A204.1 (cell line): Measurements from ENCODE around the gene PRODH2.

Source experiments
- FAIRE-seq: peaks from 2 replicates; lab custom pipeline; 2012; peaks lifted over from hg19 to GRCh38; lab: Jason Lieb, UNC

Gene PRODH2

GRCh38 chr19:35757749-35758608 is 54.7 kb downstream of the PRODH2 start, which contains the start of gene PROSER3:
Gene PROSER3, plus strand, starts transcription at chr19:35758176. Its CDS starts 40 bp downstream, at chr19:35758216.
- peak; percentile 99 for FAIRE-seq

- no peak for FAIRE-seq
Observed at GRCh38 chr19:35757231-35757748, 55.4 kb downstream of the PRODH2 start.

- FAIRE-seq: no peak
Observed at GRCh38 chr19:35756377-35757230, 56.0 kb downstream of the PRODH2 start, which contains the start of gene HSPB6. Gene HSPB6, minus strand, starts transcription at chr19:35757029. Its CDS starts 21 bp downstream, at chr19:35757008.

DNA sequence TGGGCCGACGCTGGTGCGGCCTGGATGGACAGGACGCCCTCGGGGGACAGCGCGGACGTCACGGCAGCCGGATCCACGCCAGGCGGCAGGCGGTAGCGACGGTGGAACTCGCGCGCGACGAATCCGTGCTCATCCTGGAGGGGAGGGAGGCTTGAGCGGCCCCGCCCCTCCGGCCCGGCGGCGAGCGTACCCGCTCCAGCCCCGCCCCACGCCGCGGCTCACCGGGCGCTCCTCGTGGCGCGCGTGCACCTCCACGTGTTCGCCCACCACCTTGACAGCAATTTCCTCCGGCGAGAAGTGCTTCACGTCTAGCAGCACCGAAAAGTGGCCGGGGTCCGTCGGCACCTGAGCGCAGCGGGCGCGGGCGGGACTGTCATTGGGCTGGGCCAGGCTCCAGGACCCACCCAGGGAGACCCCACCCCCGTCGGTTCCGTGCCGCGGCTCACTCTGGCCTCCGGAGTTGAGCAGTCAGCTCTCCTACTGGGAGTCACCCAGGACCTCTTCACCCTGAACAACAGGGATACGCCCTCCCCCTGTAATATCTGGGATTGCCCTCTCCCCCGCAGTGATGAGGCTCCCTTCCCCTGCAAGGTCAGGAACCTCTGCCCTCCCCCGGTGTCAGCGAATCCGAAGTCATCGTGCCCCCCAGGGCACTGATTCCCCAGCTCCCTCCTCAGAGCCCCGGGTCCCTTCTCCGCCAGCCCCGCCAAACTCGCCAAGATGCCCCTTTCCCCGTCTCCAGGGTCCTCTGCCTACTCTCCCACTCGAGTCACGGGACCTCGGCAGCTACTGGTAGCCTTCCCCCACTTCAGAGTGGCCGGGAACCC is 56.9 kb downstream of the PRODH2 start:
- FAIRE-seq: no peak

GRCh38 chr19:35755131-35755549 is 57.5 kb downstream of the PRODH2 start:
- FAIRE-seq: no peak

GRCh38 chr19:35754370-35755130 is 58.1 kb downstream of the PRODH2 start:
- FAIRE-seq: no peak

DNA sequence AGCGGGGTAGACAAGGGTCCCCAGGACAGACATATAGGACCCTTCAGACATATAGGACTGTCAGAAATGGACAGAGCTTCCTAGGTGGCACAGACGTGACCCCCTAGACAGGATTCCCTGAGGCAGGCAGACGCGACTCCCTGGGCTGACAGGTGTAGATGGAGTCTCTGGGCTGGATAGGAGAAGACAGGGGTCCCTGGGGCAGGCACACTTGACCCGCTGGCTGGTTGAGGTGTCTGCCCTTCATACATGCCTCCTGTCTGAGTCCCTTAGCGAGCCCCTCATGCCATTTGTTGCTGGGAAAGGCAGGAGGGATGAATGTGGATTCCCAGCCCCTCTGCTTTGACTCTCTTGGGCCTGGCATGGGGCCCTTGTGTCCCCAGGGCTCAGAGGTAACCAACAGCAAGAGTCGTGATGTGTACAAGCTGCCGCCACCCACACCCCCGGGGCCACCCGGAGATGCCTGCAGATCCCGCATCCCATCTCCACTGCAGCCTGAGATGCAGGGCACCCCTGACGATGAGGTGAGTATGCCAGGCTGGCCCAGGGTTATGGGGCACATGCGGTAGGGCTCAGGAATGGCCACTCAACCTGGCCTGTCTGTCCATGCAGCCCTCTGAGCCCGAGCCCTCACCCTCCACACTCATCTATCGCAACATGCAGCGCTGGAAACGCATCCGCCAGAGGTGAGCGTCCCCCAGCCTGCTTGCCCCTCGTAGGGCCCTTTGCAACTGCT is 58.8 kb downstream of the PRODH2 start:
- FAIRE-seq: no peak

- FAIRE-seq: no peak
Observed at GRCh38 chr19:35752746-35753350, 59.8 kb downstream of the PRODH2 start.

GRCh38 chr19:35751839-35752745 is 60.6 kb downstream of the PRODH2 start:
- FAIRE-seq: no peak

- FAIRE-seq: no peak
Observed at GRCh38 chr19:35750167-35750566, 62.5 kb downstream of the PRODH2 start.
